Lower leg skin (tissue), 3 donors: ENCODE data around the gene FHOD3.

Source experiments
- CTCF ChIP-seq, 3 donors: fragments of 450-650 bp; IDR thresholded peaks; one replicate each; pipeline ENCODE4 v1.5.1; 2016; ENCODE audit warnings: antibody characterized with exemption in 3 of 3, mild to moderate bottlenecking in 3 of 3, moderate library complexity in 2 of 3
- POLR2A ChIP-seq, 2 donors: fragments of 450-650 bp; IDR thresholded peaks; one replicate each; pipeline ENCODE4 v1.6.1; 2016 to 2017; ENCODE audit warnings: antibody characterized with exemption in 2 of 2, mild to moderate bottlenecking in 1 of 2, moderate library complexity in 1 of 2

- TF ChIP-seq CTCF (IDR thresholded peaks at IDR 0.05), result no peak
- no peak for TF ChIP-seq POLR2A (IDR thresholded peaks at IDR 0.05)
Observed at GRCh38 chr18:36559149-36559857, 261.8 kb downstream of the FHOD3 start.
